Hypothalamus (tissue), 51 donors: ENCODE measurements around the gene CACNB4.
"Not testable (repeated sequence)": the region's sequence is repeated elsewhere in the genome, so short reads cannot be mapped to it uniquely, and the experiment has no call there.

ENCODE experiments used
- DNase-seq, 51 donors: peaks; one replicate each; lab custom pipeline; 2025; lab: John Stamatoyannopoulos, UW

CACNB4 gene

GRCh38 chr2:152098496-152099366, at the start of gene CACNB4:
Gene CACNB4 (minus strand): TSS chr2:152099044.
- DNase-seq = peak in 3 of 51 donors; percentile 19 to 50 (median 33)

- no peak for DNase-seq
Measured at GRCh38 chr2:152134488-152135280, 35.8 kb upstream of the CACNB4 start.

GRCh38 chr2:152132306-152132705, 33.5 kb upstream of the CACNB4 start:
- no peak for DNase-seq

- DNase-seq = no peak
Measured at GRCh38 chr2:152127628-152128027, 28.8 kb upstream of the CACNB4 start.

GRCh38 chr2:152126664-152127063, 27.8 kb upstream of the CACNB4 start:
- no peak for DNase-seq

- DNase-seq = no peak
Measured at GRCh38 chr2:152122161-152122560, 23.3 kb upstream of the CACNB4 start.

- DNase-seq = no peak
Measured at GRCh38 chr2:152120430-152120829, 21.6 kb upstream of the CACNB4 start.

GRCh38 chr2:152115952-152116351, 17.1 kb upstream of the CACNB4 start:
- DNase-seq = no peak

- no peak for DNase-seq
Measured at GRCh38 chr2:152114366-152114765, 15.5 kb upstream of the CACNB4 start.

- not testable (repeated sequence) for DNase-seq
Measured at GRCh38 chr2:152107140-152107539, 8.3 kb upstream of the CACNB4 start.

GRCh38 chr2:152106464-152106863, 7.6 kb upstream of the CACNB4 start:
- DNase-seq = no peak

- DNase-seq = no peak
Measured at GRCh38 chr2:152103271-152103670, 4.4 kb upstream of the CACNB4 start.

- DNase-seq = no peak
Measured at GRCh38 chr2:152100961-152101360, 2.1 kb upstream of the CACNB4 start.

- DNase-seq = peak in 2 of 51 donors; percentile 23 to 31
Measured at GRCh38 chr2:152099367-152100050, 665 bp upstream of the CACNB4 start.

- peak in 6 of 51 donors; percentile 5 to 51 (median 8) for DNase-seq
Measured at GRCh38 chr2:152097801-152098495, 896 bp downstream of the CACNB4 start.

GRCh38 chr2:152097290-152097800, 1.5 kb downstream of the CACNB4 start:
- DNase-seq = no peak

GRCh38 chr2:152095146-152095545, 3.7 kb downstream of the CACNB4 start:
- no peak for DNase-seq

GRCh38 chr2:152094014-152094413, 4.8 kb downstream of the CACNB4 start:
- no peak for DNase-seq

GRCh38 chr2:152093464-152093863, 5.4 kb downstream of the CACNB4 start:
- no peak for DNase-seq

- DNase-seq = no peak
Measured at GRCh38 chr2:152092095-152092494, 6.7 kb downstream of the CACNB4 start.
